Neutrophil (primary cell): ENCODE results near the gene ENDOV.
A peak's percentile ranks its signal among the peaks of the same experiment; 100 is the strongest.

Source experiments
- H3K27ac ChIP-seq: fragments of 200-600 bp; sonication (generic); 2 replicates; pipeline ENCODE4 v1.5.1; 2016; ENCODE audit warnings: mild to moderate bottlenecking, moderate library complexity
- H3K27me3 ChIP-seq: fragments of 200-600 bp; sonication (generic); 2 replicates; pipeline ENCODE4 v1.6.0; 2016; ENCODE audit warnings: mild to moderate bottlenecking
- H3K36me3 ChIP-seq: fragments of 200-600 bp; sonication (generic); 2 replicates; pipeline ENCODE4 v1.5.1; 2017
- H3K4me1 ChIP-seq, 2 experiments: fragments of 200-600 bp in 1 of 2; sonication (generic) in 1 of 2; 1 replicate in 1 of 2; 2 replicates in 1 of 2; pipeline versions ENCODE4 v1.5.1 to v1.6.1; 2013 to 2016; ENCODE audit warnings: low read depth in 1 of 2, low read length in 1 of 2, mild to moderate bottlenecking in 1 of 2, moderate library complexity in 1 of 2; ENCODE audit not compliant: control insufficient read depth in 1 of 2, insufficient read depth in 1 of 2
- H3K4me3 ChIP-seq, 2 experiments: fragments of 200-600 bp in 1 of 2; sonication (generic) in 1 of 2; 1 replicate in 1 of 2; 2 replicates in 1 of 2; pipeline ENCODE4 v1.5.1; 2013 to 2016; ENCODE audit warnings: low read depth in 1 of 2, low read length in 1 of 2, mild to moderate bottlenecking in 1 of 2, moderate library complexity in 1 of 2
- H3K9me3 ChIP-seq: fragments of 200-600 bp; sonication (generic); 2 replicates; pipeline ENCODE4 v1.5.1; 2016
- TF ChIP-seq, protein P1 (sequence below): fragments of 200-600 bp; sonication (generic); IDR thresholded peaks from 2 replicates; pipeline ENCODE4 v1.5.1; 2016; ENCODE audit warnings: antibody characterized with exemption

The ENDOV gene

DNA sequence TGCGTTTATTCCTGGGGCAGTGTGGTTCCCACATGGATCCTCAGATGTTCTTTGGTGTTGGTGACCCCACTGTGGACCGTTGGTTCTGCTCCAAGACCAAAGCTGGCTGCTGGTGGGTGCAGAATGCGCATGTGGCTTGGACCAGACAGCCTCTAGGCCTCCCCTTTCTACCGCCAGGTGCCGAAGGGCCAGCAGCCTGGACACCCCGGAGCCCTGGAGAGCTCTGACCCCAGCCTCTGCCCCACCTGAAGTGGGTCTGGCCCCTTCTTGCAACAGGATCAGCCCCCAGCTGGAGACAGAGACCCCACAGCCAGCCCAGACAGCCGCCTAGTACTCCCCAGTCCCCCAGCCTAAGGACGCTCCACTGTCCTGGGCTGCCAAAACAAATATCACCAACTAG, 43.0 kb downstream of the ENDOV start:
- Histone ChIP-seq H3K27ac (peak overlapping the region; percentile 60), H3K36me3 (no peaks in the 10 kb centered on the region), H3K4me1 (peaks cover 33 to 45% of the 10 kb centered on the region in 2 experiments), H3K4me3 (no peak overlapping the region), H3K27me3 (peaks cover 28% of the 10 kb centered on the region), H3K9me3 (no peaks in the 10 kb centered on the region)
- TF ChIP-seq, protein P1, sequence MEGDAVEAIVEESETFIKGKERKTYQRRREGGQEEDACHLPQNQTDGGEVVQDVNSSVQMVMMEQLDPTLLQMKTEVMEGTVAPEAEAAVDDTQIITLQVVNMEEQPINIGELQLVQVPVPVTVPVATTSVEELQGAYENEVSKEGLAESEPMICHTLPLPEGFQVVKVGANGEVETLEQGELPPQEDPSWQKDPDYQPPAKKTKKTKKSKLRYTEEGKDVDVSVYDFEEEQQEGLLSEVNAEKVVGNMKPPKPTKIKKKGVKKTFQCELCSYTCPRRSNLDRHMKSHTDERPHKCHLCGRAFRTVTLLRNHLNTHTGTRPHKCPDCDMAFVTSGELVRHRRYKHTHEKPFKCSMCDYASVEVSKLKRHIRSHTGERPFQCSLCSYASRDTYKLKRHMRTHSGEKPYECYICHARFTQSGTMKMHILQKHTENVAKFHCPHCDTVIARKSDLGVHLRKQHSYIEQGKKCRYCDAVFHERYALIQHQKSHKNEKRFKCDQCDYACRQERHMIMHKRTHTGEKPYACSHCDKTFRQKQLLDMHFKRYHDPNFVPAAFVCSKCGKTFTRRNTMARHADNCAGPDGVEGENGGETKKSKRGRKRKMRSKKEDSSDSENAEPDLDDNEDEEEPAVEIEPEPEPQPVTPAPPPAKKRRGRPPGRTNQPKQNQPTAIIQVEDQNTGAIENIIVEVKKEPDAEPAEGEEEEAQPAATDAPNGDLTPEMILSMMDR, result no peak

DNA sequence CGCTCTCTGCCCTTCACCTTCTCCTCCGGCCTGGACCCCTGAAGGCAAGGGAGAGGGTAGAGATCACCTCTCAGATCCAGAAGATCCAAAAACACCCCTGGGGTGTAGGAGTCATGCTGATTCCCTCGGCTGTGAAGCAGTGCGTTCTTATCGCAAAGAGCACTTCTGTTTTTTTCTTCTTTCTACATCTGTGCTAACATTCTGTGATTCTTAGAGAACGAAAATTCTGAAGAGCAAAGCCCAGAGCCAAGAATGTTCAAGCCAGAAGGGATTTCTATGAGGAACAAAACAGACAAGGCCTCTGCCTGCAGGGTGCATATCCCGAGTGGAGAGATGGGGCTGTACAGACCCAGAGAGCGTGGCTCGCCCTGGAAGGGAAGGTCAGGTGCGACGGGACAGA, 44.3 kb downstream of the ENDOV start:
- Histone ChIP-seq H3K36me3 (no peaks in the 10 kb centered on the region), H3K27ac (no peak overlapping the region), H3K27me3 (peaks cover 39% of the 10 kb centered on the region), H3K4me3 (no peak overlapping the region), H3K9me3 (no peaks in the 10 kb centered on the region), H3K4me1 (peaks cover 29 to 39% of the 10 kb centered on the region in 2 experiments)
- TF ChIP-seq, protein P1, result no peak

DNA sequence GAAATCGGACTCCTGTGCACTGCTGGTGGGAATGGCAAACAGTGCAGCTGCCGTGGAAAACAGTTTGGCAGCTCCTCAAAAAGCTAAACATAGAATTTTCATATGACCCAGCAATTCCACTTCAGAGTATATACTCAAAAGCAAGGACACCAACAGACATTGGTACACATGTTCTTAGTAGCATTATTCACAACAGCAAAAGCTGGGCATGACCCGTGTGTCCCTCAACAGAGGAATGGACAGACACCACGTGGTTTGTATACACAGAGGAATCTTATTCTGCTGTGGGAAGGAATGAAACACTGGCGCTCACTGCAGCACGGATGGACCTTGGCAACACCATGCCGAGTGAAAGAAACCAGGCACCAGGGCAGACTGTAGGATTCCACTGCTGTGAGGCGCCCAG, 45.5 kb downstream of the ENDOV start:
- H3K4me3 ChIP-seq, result no peak overlapping the region
- no peak overlapping the region for H3K27ac ChIP-seq
- peaks cover 23 to 33% of the 10 kb centered on the region in 2 experiments for H3K4me1 ChIP-seq
- no peaks in the 10 kb centered on the region for H3K36me3 ChIP-seq
- peaks cover 51% of the 10 kb centered on the region for H3K27me3 ChIP-seq
- TF ChIP-seq, protein P1, result no peak
- no peaks in the 10 kb centered on the region for H3K9me3 ChIP-seq

DNA sequence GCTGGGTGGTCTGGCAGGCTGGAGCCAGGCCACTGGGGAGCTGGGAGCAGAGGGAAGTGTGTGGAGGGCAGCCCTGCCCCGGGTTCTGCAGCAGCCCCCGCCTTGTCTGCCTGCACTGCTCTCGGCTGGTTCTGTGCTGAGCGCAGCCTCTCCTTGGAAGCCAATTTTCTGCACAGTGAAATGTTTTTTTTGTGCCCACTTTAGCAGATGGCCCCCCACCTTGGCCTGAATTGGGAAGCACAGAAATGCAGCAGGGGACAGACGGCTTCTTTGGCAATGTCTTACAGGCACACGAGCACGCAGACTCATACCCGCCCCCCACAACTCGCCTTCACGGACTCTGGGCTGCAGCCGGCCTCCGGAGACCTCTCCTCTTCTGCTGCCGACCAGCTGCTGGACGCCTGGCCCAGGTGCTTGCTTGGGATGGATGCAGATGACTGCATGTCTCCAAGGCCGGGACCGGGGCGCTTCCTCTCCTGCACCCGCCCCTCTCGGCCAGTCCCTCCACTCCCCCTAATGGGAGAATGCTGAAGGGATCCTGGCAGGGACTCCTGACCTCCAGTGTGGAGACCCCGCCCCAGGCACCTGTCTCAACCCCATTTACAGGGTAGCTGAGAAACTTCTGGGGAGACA, 46.7 kb downstream of the ENDOV start:
- Histone ChIP-seq H3K4me1 (peaks cover 15 to 21% of the 10 kb centered on the region in 2 experiments), H3K4me3 (no peak overlapping the region), H3K9me3 (no peaks in the 10 kb centered on the region), H3K36me3 (no peaks in the 10 kb centered on the region), H3K27ac (no peak overlapping the region), H3K27me3 (peaks cover 63% of the 10 kb centered on the region)
- TF ChIP-seq, protein P1, result no peak

DNA sequence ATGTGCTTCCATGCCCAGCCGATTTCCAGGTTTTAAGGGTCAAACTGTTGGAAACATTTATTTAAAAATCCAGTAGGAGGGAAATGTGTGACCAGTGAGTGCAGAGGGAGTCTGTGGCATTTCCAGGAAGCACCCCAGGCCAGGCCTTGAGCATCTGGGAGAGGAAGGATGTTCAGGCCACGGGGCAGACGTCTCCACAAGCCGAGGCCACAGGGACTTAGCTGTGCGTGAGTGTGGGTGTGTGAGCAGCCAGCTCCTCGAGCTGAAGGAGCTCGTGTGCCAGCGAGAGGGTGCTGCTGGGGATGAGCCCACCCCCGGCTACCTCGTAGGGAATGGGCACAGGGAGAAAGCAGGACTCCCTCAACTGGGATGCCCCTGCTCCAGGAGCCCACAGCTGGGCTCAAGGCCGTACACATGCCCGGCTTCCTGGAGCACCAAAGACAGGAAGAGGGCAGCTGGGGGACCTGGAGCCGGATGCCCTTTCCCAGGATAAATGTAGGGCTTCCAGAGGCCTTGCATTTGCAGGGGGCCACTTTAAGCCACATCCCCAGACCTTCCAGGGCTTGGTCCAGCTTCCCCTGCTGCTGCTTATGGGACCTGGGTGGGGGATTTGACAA, 48.9 kb downstream of the ENDOV start:
- Histone ChIP-seq H3K4me3 (no peak overlapping the region), H3K9me3 (no peaks in the 10 kb centered on the region), H3K27ac (no peak overlapping the region), H3K36me3 (no peaks in the 10 kb centered on the region), H3K27me3 (peaks cover 86% of the 10 kb centered on the region), H3K4me1 (no peaks in the 10 kb centered on the region)
- TF ChIP-seq, protein P1, result no peak
